Mesendoderm (in vitro differentiated cells): ENCODE data around the gene NEDD4L.

Source experiments
- DNase-seq: peaks from one replicate; pipeline ENCODE4 v3.0.0; 2013
- H2AK5ac ChIP-seq: 2 replicates; pipeline ENCODE4 v1.6.1; 2013; ENCODE audit warnings: low read length, inconsistent platforms
- H2BK120ac ChIP-seq: 2 replicates; pipeline ENCODE4 v1.6.1; 2013; ENCODE audit warnings: low read depth, mild to moderate bottlenecking, low read length, moderate library complexity, mixed read lengths
- H2BK15ac ChIP-seq: replicated peaks from 2 replicates; pipeline ENCODE4 v1.6.1; 2013; ENCODE audit warnings: low read depth, mild to moderate bottlenecking, moderate library complexity
- H2BK5ac ChIP-seq: 2 replicates; pipeline ENCODE4 v1.6.1; 2013; ENCODE audit warnings: low read length, inconsistent platforms
- H3K18ac ChIP-seq: 2 replicates; pipeline ENCODE4 v1.6.1; 2013; ENCODE audit warnings: mild to moderate bottlenecking, low read length, mixed read lengths
- H3K23ac ChIP-seq: one replicate; pipeline ENCODE4 v1.6.1; 2013; ENCODE audit warnings: low read length
- H3K27ac ChIP-seq: 2 replicates; pipeline ENCODE4 v1.5.1; 2013; ENCODE audit warnings: low read depth, mild to moderate bottlenecking, inconsistent platforms, low read length, moderate library complexity
- H3K27me3 ChIP-seq: 2 replicates; pipeline ENCODE4 v1.6.1; 2013; ENCODE audit warnings: low read length, control low read depth, mild to moderate bottlenecking, inconsistent platforms; ENCODE audit not compliant: insufficient read depth, poor library complexity
- H3K36me3 ChIP-seq: 2 replicates; pipeline ENCODE4 v1.6.1; 2013; ENCODE audit warnings: low read length, inconsistent platforms; ENCODE audit not compliant: control insufficient read depth, insufficient read depth
- H3K4ac ChIP-seq: one replicate; pipeline ENCODE4 v1.6.1; 2013; ENCODE audit warnings: low read depth, mild to moderate bottlenecking, low read length, moderate library complexity
- H3K4me1 ChIP-seq: 2 replicates; pipeline ENCODE4 v1.6.1; 2013; ENCODE audit warnings: low read depth, low read length, inconsistent platforms; ENCODE audit not compliant: control insufficient read depth
- H3K4me2 ChIP-seq: 2 replicates; pipeline ENCODE4 v1.6.1; 2013; ENCODE audit warnings: low read length
- H3K4me3 ChIP-seq: 2 replicates; pipeline ENCODE4 v1.5.1; 2013; ENCODE audit warnings: mild to moderate bottlenecking, low read length
- H3K56ac ChIP-seq: one replicate; pipeline ENCODE4 v1.6.1; 2013; ENCODE audit warnings: low read length
- H3K79me1 ChIP-seq: 2 replicates; pipeline ENCODE4 v1.6.1; 2013; ENCODE audit warnings: low read length, inconsistent platforms
- H3K79me2 ChIP-seq: 2 replicates; pipeline ENCODE4 v1.6.1; 2013; ENCODE audit warnings: mild to moderate bottlenecking, low read length; ENCODE audit not compliant: control insufficient read depth, insufficient read depth
- H3K9ac ChIP-seq: 2 replicates; pipeline ENCODE4 v1.6.1; 2013; ENCODE audit warnings: low read length, inconsistent platforms
- H4K5ac ChIP-seq: one replicate; pipeline ENCODE4 v1.6.1; 2013; ENCODE audit warnings: low read length
- H4K8ac ChIP-seq: one replicate; pipeline ENCODE4 v1.6.1; 2013; ENCODE audit warnings: low read depth, mild to moderate bottlenecking, control low read depth, low read length, moderate library complexity
- WGBS: extraction: QIAGEN DNeasy Blood & Tissue Kit; methylation state at CpG from one replicate; pipeline ENCODE4 v1.1.7; 2013; ENCODE audit warnings: low lambda C conversion rate, missing lambda C conversion rate; ENCODE audit not compliant: insufficient coverage; ENCODE audit errors: extremely low coverage; 5-methylcytosine and 5-hydroxymethylcytosine counted together

NEDD4L gene

GRCh38 chr18:58027341-58027740, 16.7 kb upstream of the NEDD4L start:
- Histone ChIP-seq H3K36me3 (no peaks in the 10 kb centered on the region), H3K79me1 (no peaks in the 10 kb centered on the region), H3K56ac (no peak overlapping the region), H4K8ac (no peak overlapping the region), H3K79me2 (no peaks in the 10 kb centered on the region), H3K9ac (no peak overlapping the region), H3K27ac (no peak overlapping the region), H3K18ac (no peak overlapping the region), H2BK15ac (no peak overlapping the region), H3K4me1 (no peaks in the 10 kb centered on the region), H3K4me2 (no peak overlapping the region), H4K5ac (no peak overlapping the region), H2BK5ac (no peak overlapping the region), H3K27me3 (no peaks in the 10 kb centered on the region), H3K4me3 (no peak overlapping the region), H3K4ac (no peak overlapping the region), H2BK120ac (no peak overlapping the region), H3K23ac (no peak overlapping the region), H2AK5ac (no peak overlapping the region)
- DNase-seq, result no peak
- WGBS, result no CpG with 5 or more reads among the region's 3 CpGs

GRCh38 chr18:58028109-58028784, 15.8 kb upstream of the NEDD4L start:
- DNase-seq, result no peak

GRCh38 chr18:58032233-58032632, 11.8 kb upstream of the NEDD4L start:
- H3K23ac ChIP-seq, result no peak overlapping the region
- no peak overlapping the region for H3K9ac ChIP-seq
- no peak overlapping the region for H2BK120ac ChIP-seq
- no peak overlapping the region for H3K4ac ChIP-seq
- H2BK5ac ChIP-seq, result no peak overlapping the region
- no peak overlapping the region for H2AK5ac ChIP-seq
- no peaks in the 10 kb centered on the region for H3K36me3 ChIP-seq
- H3K79me2 ChIP-seq, result no peaks in the 10 kb centered on the region
- no peak overlapping the region for H2BK15ac ChIP-seq
- no peak overlapping the region for H3K27ac ChIP-seq
- no peak overlapping the region for H4K8ac ChIP-seq
- H4K5ac ChIP-seq, result no peak overlapping the region
- H3K79me1 ChIP-seq, result no peaks in the 10 kb centered on the region
- H3K27me3 ChIP-seq, result no peaks in the 10 kb centered on the region
- no peak overlapping the region for H3K4me2 ChIP-seq
- H3K4me3 ChIP-seq, result no peak overlapping the region
- WGBS, result no CpG with 5 or more reads among the region's 4 CpGs
- no peak overlapping the region for H3K56ac ChIP-seq
- no peaks in the 10 kb centered on the region for H3K4me1 ChIP-seq
- DNase-seq, result no peak
- H3K18ac ChIP-seq, result no peak overlapping the region

More at GRCh38 chr18:58028109-58028784, 15.8 kb upstream of the NEDD4L start:
- Histone ChIP-seq H3K18ac (no peak overlapping the region), H3K56ac (no peak overlapping the region), H3K23ac (no peak overlapping the region), H3K79me1 (no peaks in the 10 kb centered on the region), H2BK5ac (no peak overlapping the region), H3K79me2 (no peaks in the 10 kb centered on the region), H4K8ac (no peak overlapping the region), H4K5ac (no peak overlapping the region), H3K4me3 (no peak overlapping the region), H3K4me1 (no peaks in the 10 kb centered on the region), H2BK15ac (no peak overlapping the region), H3K9ac (no peak overlapping the region), H3K4me2 (no peak overlapping the region), H2AK5ac (no peak overlapping the region), H2BK120ac (no peak overlapping the region), H3K27me3 (no peaks in the 10 kb centered on the region), H3K4ac (no peak overlapping the region), H3K27ac (no peak overlapping the region), H3K36me3 (no peaks in the 10 kb centered on the region)
- no CpG with 5 or more reads among the region's 4 CpGs for WGBS

- H2BK5ac ChIP-seq, result no peak overlapping the region
- H4K5ac ChIP-seq, result no peak overlapping the region
- H3K4me1 ChIP-seq, result no peaks in the 10 kb centered on the region
- WGBS, result no CpG with 5 or more reads among the region's 3 CpGs
- H2AK5ac ChIP-seq, result no peak overlapping the region
- H3K79me2 ChIP-seq, result no peaks in the 10 kb centered on the region
- H3K36me3 ChIP-seq, result no peaks in the 10 kb centered on the region
- no peak overlapping the region for H3K4ac ChIP-seq
- H4K8ac ChIP-seq, result no peak overlapping the region
- H3K9ac ChIP-seq, result no peak overlapping the region
- no peak overlapping the region for H3K4me2 ChIP-seq
- H3K56ac ChIP-seq, result no peak overlapping the region
- H2BK15ac ChIP-seq, result no peak overlapping the region
- no peak overlapping the region for H3K18ac ChIP-seq
- H2BK120ac ChIP-seq, result no peak overlapping the region
- H3K4me3 ChIP-seq, result no peak overlapping the region
- H3K23ac ChIP-seq, result no peak overlapping the region
- no peak for DNase-seq
- no peaks in the 10 kb centered on the region for H3K27me3 ChIP-seq
- H3K27ac ChIP-seq, result no peak overlapping the region
- H3K79me1 ChIP-seq, result no peaks in the 10 kb centered on the region
Measured at GRCh38 chr18:58033216-58033615, 10.8 kb upstream of the NEDD4L start.

GRCh38 chr18:58034370-58034769, 9.7 kb upstream of the NEDD4L start:
- WGBS, result no CpG with 5 or more reads among the region's 2 CpGs
- no peaks in the 10 kb centered on the region for H3K36me3 ChIP-seq
- no peak overlapping the region for H3K18ac ChIP-seq
- no peak overlapping the region for H3K9ac ChIP-seq
- no peaks in the 10 kb centered on the region for H3K79me2 ChIP-seq
- H3K27ac ChIP-seq, result no peak overlapping the region
- H3K4me2 ChIP-seq, result no peak overlapping the region
- no peaks in the 10 kb centered on the region for H3K79me1 ChIP-seq
- H3K4me3 ChIP-seq, result no peak overlapping the region
- H2AK5ac ChIP-seq, result no peak overlapping the region
- H3K4ac ChIP-seq, result no peak overlapping the region
- no peak overlapping the region for H3K23ac ChIP-seq
- H4K8ac ChIP-seq, result no peak overlapping the region
- no peak overlapping the region for H2BK120ac ChIP-seq
- H4K5ac ChIP-seq, result no peak overlapping the region
- H3K27me3 ChIP-seq, result no peaks in the 10 kb centered on the region
- H3K56ac ChIP-seq, result no peak overlapping the region
- H2BK5ac ChIP-seq, result no peak overlapping the region
- DNase-seq, result no peak
- no peak overlapping the region for H2BK15ac ChIP-seq
- H3K4me1 ChIP-seq, result no peaks in the 10 kb centered on the region

- Histone ChIP-seq H2AK5ac (no peak overlapping the region), H2BK15ac (no peak overlapping the region), H3K4me1 (no peaks in the 10 kb centered on the region), H3K23ac (no peak overlapping the region), H4K8ac (no peak overlapping the region), H3K79me2 (no peaks in the 10 kb centered on the region), H4K5ac (no peak overlapping the region), H3K18ac (no peak overlapping the region), H3K27me3 (peaks cover 1% of the 10 kb centered on the region), H3K79me1 (no peaks in the 10 kb centered on the region), H3K36me3 (no peaks in the 10 kb centered on the region), H2BK5ac (no peak overlapping the region), H3K27ac (no peak overlapping the region), H3K4me3 (no peak overlapping the region), H3K4me2 (no peak overlapping the region), H3K4ac (no peak overlapping the region), H3K9ac (no peak overlapping the region), H3K56ac (no peak overlapping the region), H2BK120ac (no peak overlapping the region)
- no peak for DNase-seq
Measured at GRCh38 chr18:58037163-58037562, 6.9 kb upstream of the NEDD4L start.
